GM19468 (cell line): ENCODE measurements around the gene AHSP.
"Not testable (repeated sequence)": the region's sequence is repeated elsewhere in the genome, so short reads cannot be mapped to it uniquely, and the experiment has no call there.

Experiments
- ATAC-seq: cut with Tn5 transposase; IDR thresholded peaks from one replicate; pipeline ENCODE4 v1.9.1; 2021; ENCODE audit warnings: mild to moderate bottlenecking, moderate library complexity, moderate number of reproducible peaks; ENCODE audit not compliant: unreplicated experiment; ENCODE audit errors: extremely low read depth

Gene AHSP

DNA sequence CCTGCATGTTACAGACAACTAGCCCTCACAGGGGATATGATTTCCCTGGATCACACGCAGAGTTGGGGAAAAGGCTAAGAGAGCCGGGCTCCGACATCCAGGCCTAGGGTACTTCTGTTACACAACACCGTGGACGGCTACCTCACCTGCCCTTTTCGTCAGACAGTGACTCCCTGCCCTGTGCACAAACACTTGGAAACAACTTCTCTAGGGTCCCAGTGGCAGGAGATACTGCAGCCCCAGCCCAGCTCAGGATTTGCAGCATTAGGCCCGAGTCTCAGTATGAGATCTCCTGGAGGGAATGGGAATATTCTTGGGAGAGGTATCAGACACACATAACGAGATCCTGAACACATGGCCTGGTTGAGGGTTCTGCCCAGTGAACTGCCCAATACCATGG, 27.8 kb upstream of the AHSP start:
- no peak for ATAC-seq

DNA sequence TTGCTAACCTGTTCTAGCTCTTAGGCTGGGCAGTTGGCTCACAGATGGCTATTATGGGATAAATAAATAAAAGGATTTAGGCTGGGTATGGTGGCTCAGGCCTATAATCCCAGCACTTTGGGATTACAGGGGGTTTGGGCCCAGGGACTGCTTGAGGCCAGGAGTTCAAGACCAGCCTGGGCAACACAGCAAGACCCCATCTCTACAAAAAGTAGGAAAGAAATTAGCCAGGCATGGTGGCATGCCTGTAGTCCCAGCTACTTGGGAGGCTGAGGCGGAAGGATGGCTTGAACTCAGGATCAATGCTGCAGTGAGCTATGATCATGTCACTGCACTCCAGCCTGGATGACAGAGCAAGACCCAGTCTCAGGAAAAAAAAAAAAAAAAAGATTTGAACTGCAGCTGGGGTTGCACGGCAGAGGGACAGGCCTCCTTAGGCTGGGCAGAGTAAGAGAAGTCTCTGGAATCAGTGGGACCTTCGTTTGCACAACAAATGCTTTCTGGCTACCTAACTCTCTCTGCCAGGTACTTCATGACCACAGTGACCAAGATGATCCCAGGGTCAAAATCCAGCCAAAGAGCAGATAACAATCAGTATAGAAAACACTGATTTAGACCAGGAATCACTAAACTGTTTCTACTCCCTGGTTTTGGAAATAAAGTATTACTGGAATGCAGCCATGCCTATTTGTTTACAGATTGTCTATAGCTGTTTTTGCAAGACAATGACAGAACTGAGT, 26.3 kb upstream of the AHSP start:
- ATAC-seq: no peak

DNA sequence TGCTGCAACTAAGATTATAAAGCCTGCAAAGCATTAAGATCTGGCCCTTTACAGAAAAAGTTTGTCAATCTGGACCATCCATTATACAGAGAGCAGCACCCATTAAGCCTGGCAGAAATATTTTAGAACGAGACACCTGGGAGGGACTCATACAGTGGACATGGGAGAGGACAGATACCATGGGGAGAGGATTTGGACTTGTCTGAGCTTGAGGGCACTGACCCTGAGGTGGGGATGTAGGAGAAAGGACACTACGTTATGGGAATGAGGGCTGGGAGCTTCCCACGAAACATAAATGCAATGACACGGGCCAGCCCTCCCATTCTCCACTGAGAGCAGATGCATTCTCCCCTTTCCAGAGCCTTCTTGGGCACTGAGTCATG, 25.7 kb upstream of the AHSP start:
- ATAC-seq: no peak

DNA sequence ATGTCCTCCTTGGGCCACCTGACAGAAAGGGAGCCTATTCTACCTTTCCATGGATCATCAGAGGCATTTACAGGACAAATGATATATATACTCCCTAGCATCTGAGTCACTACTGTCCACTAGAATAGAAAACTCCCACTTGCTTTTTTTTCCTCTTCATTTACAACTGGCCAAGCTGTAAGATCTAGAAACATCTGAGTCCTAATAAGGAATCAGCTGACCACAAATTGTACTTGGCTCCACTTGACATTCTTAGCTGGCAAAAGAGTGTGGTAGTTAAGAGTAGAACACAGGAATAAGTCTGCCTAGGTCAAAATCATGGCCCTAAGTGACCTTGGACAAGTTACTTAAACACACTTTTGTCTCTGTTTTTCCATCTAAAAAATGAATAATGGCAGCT, 24.7 kb upstream of the AHSP start:
- ATAC-seq: no peak

GRCh38 chr16:31503555-31503954, 24.1 kb upstream of the AHSP start:
- ATAC-seq: not testable (repeated sequence)

DNA sequence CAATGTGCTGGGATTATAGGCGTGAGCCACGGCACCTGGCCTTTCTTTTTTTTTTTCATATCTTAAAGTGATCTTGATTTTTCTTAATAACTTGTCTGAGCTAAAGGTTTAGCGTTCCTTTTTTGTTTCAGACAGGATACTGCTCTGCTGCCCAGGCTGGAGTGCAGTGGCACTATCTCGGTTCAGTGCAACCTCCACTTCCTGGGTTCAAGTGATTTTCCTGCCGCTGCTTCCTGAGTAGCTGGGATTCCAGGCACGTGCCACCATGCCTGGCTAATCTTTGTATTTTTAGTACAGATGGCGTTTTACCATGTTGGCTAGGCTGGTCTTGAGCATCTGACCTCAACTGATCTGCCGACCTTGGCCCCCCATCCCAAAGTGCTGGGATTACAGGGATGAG, 23.5 kb upstream of the AHSP start:
- no peak for ATAC-seq

DNA sequence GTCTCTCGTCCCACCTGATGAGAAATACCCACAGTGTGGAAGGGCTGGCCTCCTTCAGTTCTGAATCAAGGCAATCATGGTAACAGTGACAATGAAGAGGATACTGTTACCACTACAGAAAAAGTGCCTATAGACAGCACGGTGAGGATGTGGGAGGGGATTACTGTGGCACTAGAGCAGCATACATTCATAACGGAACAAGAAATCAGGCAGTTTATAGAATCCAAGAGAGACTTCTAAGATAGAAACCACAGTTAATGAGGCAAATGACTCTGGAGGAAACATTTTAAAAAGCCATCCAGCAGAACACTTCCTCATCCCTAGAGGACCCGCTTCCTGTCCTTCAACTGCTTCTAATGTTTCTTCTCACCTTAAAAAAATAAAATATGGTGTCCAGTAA, 22.2 kb upstream of the AHSP start:
- no peak for ATAC-seq

DNA sequence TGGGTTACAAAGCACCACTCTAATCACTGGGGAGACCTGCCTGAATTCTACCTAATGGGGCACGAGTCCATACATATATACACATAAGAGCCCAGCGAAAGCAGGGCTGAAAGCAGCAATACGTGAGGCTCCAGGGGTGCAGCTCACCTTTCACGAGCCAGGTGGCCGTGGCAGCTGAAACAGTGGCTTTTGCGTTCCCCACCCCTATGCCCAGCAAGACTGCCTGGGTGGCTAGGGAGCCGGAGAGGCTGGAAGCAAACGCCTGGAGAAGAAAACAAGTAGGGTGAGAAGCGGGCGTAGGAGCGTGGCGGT, 20.1 kb upstream of the AHSP start:
- no peak for ATAC-seq

GRCh38 chr16:31507929-31508705, 19.6 kb upstream of the AHSP start, which contains the start of gene RUSF1:
Gene RUSF1 (minus strand): TSS chr16:31508391. CDS start chr16:31508373, 18 bp downstream.
- ATAC-seq: peak; percentile 92

DNA sequence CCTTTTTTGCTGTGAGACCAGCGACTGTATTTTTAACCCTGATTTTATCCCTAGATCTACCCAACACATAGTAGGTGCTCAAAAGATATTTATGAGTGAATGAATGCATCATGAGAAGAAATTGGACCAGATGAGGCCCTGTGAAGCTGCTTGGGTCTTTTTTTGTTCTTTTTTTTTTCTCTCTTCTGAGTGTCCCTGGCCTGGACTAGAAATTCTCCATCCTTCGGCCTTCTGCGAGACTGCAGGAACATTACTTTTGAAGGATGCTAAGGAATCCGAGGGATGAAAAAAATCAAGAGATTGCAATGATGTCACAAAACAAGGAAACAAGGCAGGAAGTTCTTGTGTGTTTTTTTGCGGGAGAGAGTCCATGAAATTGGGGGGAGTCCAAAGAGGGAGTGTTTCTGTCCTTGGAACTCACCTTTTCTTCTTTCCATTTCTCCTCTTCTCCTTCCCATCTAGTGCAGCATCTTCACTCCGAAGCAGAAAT, 18.9 kb upstream of the AHSP start:
- no peak for ATAC-seq

DNA sequence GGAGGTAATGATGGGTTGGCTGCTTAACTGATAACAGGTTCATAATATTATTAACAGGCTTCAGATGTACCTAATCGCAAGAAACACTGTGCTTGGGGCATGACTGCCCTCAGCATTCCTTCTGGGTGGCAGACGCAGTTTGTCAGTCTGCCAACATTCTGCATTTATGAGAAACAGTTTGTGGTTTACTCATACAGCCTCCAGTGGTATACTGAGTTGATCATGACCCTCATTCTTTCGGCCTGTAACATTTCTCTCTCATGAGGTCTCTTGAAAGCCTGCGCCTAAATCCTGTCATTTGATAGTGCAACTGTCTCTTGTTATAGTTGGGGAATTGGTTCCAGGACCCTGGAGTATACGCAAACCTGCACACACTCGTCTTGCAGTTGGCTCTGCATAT, 14.6 kb upstream of the AHSP start:
- ATAC-seq: no peak

DNA sequence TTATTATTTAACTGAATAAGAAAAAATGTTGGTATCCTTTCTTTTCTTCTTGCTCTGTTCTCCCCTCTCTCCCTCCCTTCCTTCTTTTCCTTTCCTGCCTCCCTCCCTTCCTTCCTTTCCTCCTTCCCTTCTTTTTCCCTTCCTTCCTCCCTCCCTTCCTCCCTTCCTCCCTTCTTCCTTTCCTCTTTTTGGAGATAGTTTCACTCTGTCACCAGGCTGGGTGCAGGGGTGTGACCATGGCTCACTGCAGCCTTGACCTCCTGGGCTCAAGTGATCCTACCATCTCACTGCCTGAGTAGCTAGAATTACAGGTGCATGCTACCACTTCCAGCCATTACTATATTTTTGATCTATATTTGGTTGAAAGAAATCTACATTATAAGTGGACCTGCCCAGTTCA, 13.8 kb upstream of the AHSP start:
- ATAC-seq: no peak

- ATAC-seq: no peak
Observed at GRCh38 chr16:31517800-31518402, 9.8 kb upstream of the AHSP start.

DNA sequence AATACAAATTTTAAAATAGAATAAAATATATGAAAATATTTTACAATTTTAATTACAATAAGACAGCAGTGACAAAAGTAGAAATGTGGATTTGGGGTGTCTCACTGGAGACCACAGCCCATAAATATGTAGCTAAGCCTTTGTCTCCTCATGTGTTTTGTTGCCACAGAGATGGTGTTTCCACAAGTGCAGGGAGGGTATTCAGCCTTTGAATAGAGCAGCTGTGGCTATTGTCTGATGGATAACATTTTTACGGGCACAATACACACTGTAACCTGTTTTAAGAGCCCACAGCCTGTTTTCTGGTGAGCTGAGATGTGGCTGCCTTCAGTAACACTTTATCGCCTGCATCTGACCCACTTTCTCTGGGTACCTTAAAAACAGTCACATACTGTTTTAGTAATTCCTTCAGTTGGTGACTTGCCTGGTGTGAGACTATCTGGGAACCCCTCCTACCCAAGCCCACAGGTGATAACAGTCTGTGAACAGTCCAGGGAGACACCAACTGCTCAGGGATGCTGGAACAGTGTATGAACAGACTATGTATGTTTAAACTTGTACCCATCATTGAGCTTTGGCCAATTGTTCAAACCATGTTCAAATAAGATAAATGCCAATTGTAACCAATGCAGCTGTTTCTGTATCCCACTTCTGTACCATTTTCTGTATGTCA, 7.8 kb upstream of the AHSP start:
- no peak for ATAC-seq

GRCh38 chr16:31521368-31521767, 6.3 kb upstream of the AHSP start:
- no peak for ATAC-seq

- ATAC-seq: no peak
Observed at GRCh38 chr16:31522071-31522470, 5.6 kb upstream of the AHSP start.

DNA sequence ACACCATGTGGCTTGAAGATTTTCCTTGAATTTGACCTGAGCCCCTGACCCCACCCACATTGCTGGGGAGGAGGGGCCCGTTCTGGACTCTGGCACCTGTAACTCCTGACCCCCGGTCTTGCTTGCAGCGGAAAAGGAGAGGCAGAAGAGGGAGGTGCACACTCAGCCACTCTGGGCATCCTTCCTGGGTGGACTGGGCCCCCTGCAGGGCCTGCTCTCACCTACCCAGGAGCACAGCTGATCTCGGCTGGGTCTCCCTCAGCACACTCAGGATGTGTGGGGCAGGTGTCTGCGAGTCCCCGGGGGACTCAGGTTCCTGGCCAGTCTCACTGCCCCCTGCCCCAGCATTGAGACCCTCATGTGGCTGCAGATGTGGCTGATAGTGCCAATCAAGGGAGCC, 3.9 kb upstream of the AHSP start:
- not testable (repeated sequence) for ATAC-seq

GRCh38 chr16:31525113-31525512, 2.6 kb upstream of the AHSP start:
- ATAC-seq: no peak

DNA sequence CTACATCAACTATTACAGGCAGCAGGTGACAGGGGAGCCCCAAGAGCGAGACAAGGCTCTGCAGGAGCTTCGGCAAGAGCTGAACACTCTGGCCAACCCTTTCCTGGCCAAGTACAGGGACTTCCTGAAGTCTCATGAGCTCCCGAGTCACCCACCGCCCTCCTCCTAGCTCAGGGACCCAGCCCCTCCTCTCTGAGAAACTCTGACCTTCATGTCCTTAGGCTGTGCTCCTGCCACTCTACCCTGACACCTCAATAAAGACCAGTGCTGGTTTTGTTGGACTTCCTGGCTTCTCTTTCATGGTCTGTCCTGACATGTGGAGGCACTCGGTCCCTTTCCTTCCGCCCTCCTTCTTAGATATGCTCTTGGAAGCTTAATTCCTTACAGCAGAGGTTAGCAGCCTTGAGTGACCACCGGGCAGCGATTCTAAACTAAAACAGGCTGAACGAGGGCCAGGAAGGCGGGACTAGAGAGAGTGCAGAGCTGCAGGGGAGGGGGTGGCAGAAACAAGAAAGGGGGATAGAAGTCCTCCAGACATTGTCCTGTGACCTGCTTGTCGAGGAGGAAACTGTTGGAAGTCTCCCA, 915 bp downstream of the AHSP start:
- no peak for ATAC-seq

DNA sequence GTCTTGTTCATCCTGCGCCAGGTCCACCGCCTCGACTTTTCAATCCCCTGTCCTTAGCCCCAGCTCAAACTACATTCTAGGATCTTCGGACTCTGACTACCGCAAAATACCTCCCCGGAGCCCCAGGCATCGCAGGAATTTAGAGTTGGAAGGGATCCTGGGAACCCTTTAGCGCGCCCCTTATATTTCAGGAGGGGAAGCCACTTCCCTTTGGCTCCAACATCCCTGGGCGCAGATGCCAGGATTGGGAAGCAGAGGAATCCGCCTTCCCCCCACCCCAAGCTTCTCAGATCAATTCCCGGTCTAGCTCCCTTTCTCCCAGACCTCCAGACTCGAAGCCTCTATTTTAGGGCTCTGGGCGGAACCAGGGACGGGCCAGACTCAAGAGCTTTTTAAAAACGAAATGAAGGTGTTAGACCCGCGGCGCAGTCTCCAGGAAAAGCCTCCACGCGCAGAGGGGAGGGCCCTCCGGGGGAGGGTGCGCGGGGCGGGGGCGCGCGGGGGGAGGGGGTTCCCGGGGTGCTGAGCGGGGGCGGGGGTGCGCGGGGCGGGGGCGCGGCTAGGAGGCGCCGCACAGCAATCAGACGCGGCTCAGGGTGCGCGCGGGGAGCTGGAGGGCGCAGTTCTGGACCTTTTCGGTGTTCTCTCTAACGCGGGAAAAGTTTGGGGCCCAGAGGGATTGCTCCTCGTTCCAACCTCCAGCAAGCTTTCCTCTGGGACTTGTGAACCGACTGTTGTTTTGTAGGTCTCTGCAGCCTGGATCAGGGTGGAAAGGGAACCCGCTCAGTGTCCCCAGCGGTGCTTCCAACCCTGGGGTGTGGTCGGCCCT, 1.6 kb downstream of the AHSP start:
- ATAC-seq: no peak
